ENCODE results near the gene ARMC3.

ARMC3 gene

GRCh38 chr10:22959950-22960349 is 32.1 kb downstream of the ARMC3 start:
- no peaks in the 10 kb centered on the region for H3K27me3 ChIP-seq (ENCODE audit: insufficient read depth, poor library complexity, severe bottlenecking)
- DNase-seq (ENCODE audit: low read depth in 1 of 2, low spot score in 1 of 2) = no peak
- no peak overlapping the region for H3K27ac ChIP-seq (replicated peaks)
- TF ChIP-seq, protein P1, sequence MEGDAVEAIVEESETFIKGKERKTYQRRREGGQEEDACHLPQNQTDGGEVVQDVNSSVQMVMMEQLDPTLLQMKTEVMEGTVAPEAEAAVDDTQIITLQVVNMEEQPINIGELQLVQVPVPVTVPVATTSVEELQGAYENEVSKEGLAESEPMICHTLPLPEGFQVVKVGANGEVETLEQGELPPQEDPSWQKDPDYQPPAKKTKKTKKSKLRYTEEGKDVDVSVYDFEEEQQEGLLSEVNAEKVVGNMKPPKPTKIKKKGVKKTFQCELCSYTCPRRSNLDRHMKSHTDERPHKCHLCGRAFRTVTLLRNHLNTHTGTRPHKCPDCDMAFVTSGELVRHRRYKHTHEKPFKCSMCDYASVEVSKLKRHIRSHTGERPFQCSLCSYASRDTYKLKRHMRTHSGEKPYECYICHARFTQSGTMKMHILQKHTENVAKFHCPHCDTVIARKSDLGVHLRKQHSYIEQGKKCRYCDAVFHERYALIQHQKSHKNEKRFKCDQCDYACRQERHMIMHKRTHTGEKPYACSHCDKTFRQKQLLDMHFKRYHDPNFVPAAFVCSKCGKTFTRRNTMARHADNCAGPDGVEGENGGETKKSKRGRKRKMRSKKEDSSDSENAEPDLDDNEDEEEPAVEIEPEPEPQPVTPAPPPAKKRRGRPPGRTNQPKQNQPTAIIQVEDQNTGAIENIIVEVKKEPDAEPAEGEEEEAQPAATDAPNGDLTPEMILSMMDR (IDR thresholded peaks at IDR 0.05; ENCODE audit: insufficient read depth, low read length) = no peak
- TF ChIP-seq, protein P2, sequence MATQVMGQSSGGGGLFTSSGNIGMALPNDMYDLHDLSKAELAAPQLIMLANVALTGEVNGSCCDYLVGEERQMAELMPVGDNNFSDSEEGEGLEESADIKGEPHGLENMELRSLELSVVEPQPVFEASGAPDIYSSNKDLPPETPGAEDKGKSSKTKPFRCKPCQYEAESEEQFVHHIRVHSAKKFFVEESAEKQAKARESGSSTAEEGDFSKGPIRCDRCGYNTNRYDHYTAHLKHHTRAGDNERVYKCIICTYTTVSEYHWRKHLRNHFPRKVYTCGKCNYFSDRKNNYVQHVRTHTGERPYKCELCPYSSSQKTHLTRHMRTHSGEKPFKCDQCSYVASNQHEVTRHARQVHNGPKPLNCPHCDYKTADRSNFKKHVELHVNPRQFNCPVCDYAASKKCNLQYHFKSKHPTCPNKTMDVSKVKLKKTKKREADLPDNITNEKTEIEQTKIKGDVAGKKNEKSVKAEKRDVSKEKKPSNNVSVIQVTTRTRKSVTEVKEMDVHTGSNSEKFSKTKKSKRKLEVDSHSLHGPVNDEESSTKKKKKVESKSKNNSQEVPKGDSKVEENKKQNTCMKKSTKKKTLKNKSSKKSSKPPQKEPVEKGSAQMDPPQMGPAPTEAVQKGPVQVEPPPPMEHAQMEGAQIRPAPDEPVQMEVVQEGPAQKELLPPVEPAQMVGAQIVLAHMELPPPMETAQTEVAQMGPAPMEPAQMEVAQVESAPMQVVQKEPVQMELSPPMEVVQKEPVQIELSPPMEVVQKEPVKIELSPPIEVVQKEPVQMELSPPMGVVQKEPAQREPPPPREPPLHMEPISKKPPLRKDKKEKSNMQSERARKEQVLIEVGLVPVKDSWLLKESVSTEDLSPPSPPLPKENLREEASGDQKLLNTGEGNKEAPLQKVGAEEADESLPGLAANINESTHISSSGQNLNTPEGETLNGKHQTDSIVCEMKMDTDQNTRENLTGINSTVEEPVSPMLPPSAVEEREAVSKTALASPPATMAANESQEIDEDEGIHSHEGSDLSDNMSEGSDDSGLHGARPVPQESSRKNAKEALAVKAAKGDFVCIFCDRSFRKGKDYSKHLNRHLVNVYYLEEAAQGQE (IDR thresholded peaks at IDR 0.05; ENCODE audit: insufficient replicate concordance, low read depth) = no peak
- TF ChIP-seq POLR2AphosphoS5 (IDR thresholded peaks at IDR 0.05; ENCODE audit: low read depth) (no peak), SPI1 (IDR thresholded peaks at IDR 0.05; ENCODE audit: borderline replicate concordance, low read depth) (no peak), GABPA (IDR thresholded peaks at IDR 0.05; ENCODE audit: low read depth) (no peak)
- H3K4me3 ChIP-seq (replicated peaks; ENCODE audit: insufficient read depth, low read length) = no peak overlapping the region

GRCh38 chr10:22962817-22963216 is 35.0 kb downstream of the ARMC3 start:
- Histone ChIP-seq H3K27ac (replicated peaks) (no peak overlapping the region), H3K27me3 (ENCODE audit: insufficient read depth, poor library complexity, severe bottlenecking) (no peaks in the 10 kb centered on the region), H3K4me3 (replicated peaks; ENCODE audit: insufficient read depth, low read length) (no peak overlapping the region)
- DNase-seq (ENCODE audit: low read depth in 1 of 2, low spot score in 1 of 2) = no peak
- TF ChIP-seq SPI1 (IDR thresholded peaks at IDR 0.05; ENCODE audit: borderline replicate concordance, low read depth) = no peak
- TF ChIP-seq, protein P1 (IDR thresholded peaks at IDR 0.05; ENCODE audit: insufficient read depth, low read length) = no peak
- TF ChIP-seq, protein P2 (IDR thresholded peaks at IDR 0.05; ENCODE audit: insufficient replicate concordance, low read depth) = no peak
- no peak for TF ChIP-seq POLR2AphosphoS5 (IDR thresholded peaks at IDR 0.05; ENCODE audit: low read depth)
- TF ChIP-seq GABPA (IDR thresholded peaks at IDR 0.05; ENCODE audit: low read depth) = no peak

DNA sequence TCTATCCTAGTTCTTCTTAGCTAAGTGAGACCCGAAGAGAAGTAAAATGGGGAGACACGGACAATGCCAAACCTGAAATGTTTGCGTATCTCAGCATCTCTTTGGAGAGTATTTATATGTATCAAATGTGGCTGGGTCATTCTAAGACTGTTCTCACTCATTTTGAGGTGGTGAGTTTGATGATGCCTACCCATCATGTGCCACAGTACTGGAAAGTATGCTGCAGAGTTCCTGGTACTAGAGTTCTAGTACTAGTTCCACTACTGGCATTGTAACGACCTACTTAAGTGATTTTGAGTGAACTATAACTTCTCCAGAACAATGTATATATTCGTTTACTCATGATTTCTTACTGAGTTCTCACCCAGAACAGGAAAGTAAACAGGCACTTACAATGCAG is 41.9 kb downstream of the ARMC3 start:
- DNase-seq (ENCODE audit: low read depth in 1 of 2, low spot score in 1 of 2) = no peak
- Histone ChIP-seq H3K27ac (replicated peaks) (no peak overlapping the region), H3K4me3 (replicated peaks; ENCODE audit: insufficient read depth, low read length) (no peak overlapping the region), H3K27me3 (ENCODE audit: insufficient read depth, poor library complexity, severe bottlenecking) (no peaks in the 10 kb centered on the region)
- TF ChIP-seq GABPA (IDR thresholded peaks at IDR 0.05; ENCODE audit: low read depth) = no peak
- TF ChIP-seq, protein P2 (IDR thresholded peaks at IDR 0.05; ENCODE audit: insufficient replicate concordance, low read depth) = no peak
- TF ChIP-seq POLR2AphosphoS5 (IDR thresholded peaks at IDR 0.05; ENCODE audit: low read depth) = no peak
- no peak for TF ChIP-seq SPI1 (IDR thresholded peaks at IDR 0.05; ENCODE audit: borderline replicate concordance, low read depth)
- TF ChIP-seq, protein P1 (IDR thresholded peaks at IDR 0.05; ENCODE audit: insufficient read depth, low read length) = no peak

Data from HL-60 (cell line).